H1 (cell line): Measurements from ENCODE around the gene POLR2L. TPM values are rescaled to one million over a fixed set of nuclear protein-coding genes. Genes with fewer than 3 reads are reported as not detected.

Experiments
- CTCF ChIA-PET: fragments of 300-600 bp; sonication (Branson Sonifier 250); formaldehyde crosslinking; loops from one replicate; lab custom pipeline; 2021; ENCODE audit not compliant: partially characterized antibody; lab: Charles Lee
- POLR2A ChIA-PET: fragments of 300-600 bp; sonication (Branson Sonifier 250); formaldehyde crosslinking; loops from one replicate; lab custom pipeline; 2021; ENCODE audit warnings: inconsistent platforms; ENCODE audit not compliant: partially characterized antibody; lab: Charles Lee
- DNase-seq, 2 experiments: peaks; one replicate each; pipeline versions ENCODE4 v3.0.0 to v3.0.0-alpha.2; 2010 to 2022; ENCODE audit warnings: low spot score in 2 of 2, low read depth in 1 of 2, mixed read lengths in 1 of 2
- FAIRE-seq: peaks from 2 replicates; lab custom pipeline; 2011; peaks lifted over from hg19 to GRCh38; lab: Jason Lieb, UNC
- H2AFZ ChIP-seq: 2 replicates; pipeline ENCODE4 v1.8.1; 2012; ENCODE audit warnings: low read length, inconsistent platforms
- H2AK5ac ChIP-seq: 2 replicates; pipeline ENCODE4 v1.6.1; 2013; ENCODE audit warnings: low read depth, low read length
- H2BK120ac ChIP-seq: replicated peaks from 2 replicates; pipeline ENCODE3; 2013; ENCODE audit warnings: low read depth, low read length, inconsistent platforms
- H2BK12ac ChIP-seq: 2 replicates; pipeline ENCODE4 v1.6.1; 2013; ENCODE audit warnings: low read depth, low read length
- H2BK15ac ChIP-seq: 2 replicates; pipeline ENCODE4 v1.6.1; 2013; ENCODE audit warnings: low read length
- H2BK20ac ChIP-seq: 2 replicates; pipeline ENCODE4 v1.6.1; 2013; ENCODE audit warnings: low read length
- H2BK5ac ChIP-seq: 2 replicates; pipeline ENCODE4 v1.6.1; 2013; ENCODE audit warnings: low read depth, low read length
- H3K14ac ChIP-seq: 2 replicates; pipeline ENCODE4 v1.6.1; 2013; ENCODE audit warnings: inconsistent platforms; ENCODE audit not compliant: insufficient read length
- H3K18ac ChIP-seq: 2 replicates; pipeline ENCODE4 v1.6.1; 2013; ENCODE audit warnings: low read length; ENCODE audit errors: extremely low read depth
- H3K23ac ChIP-seq: 2 replicates; pipeline ENCODE4 v1.6.1; 2013; ENCODE audit warnings: inconsistent platforms; ENCODE audit not compliant: insufficient read length
- H3K23me2 ChIP-seq: 2 replicates; pipeline ENCODE4 v1.6.1; 2013; ENCODE audit warnings: low read depth, low read length
- H3K27ac ChIP-seq: 2 replicates; pipeline ENCODE4 v1.6.1; 2011; ENCODE audit warnings: low read depth, low read length, inconsistent platforms
- H3K27me3 ChIP-seq, 4 experiments: replicated peaks in 1 of 4; 1 replicate in 1 of 4; 2 replicates in 3 of 4; pipeline versions ENCODE4 v1.6.1 to v1.8.1; 2011 to 2013; ENCODE audit warnings: low read length in 3 of 4, mild to moderate bottlenecking in 3 of 4, inconsistent platforms in 2 of 4, mixed read lengths in 2 of 4, moderate library complexity in 1 of 4; ENCODE audit not compliant: control insufficient read depth in 3 of 4, insufficient read depth in 3 of 4; ENCODE audit errors: extremely low read depth in 1 of 4
- H3K36me3 ChIP-seq, 4 experiments: 2 replicates each; pipeline versions ENCODE4 v1.6.1 to v1.8.1; 2011 to 2013; ENCODE audit warnings: mild to moderate bottlenecking in 4 of 4, low read length in 3 of 4, moderate library complexity in 2 of 4, control low read depth in 1 of 4, inconsistent platforms in 1 of 4; ENCODE audit not compliant: insufficient read depth in 4 of 4, control insufficient read depth in 2 of 4
- H3K4ac ChIP-seq: replicated peaks from 2 replicates; pipeline ENCODE3; 2013; ENCODE audit warnings: low read length, low read depth, mixed read lengths, inconsistent platforms; ENCODE audit not compliant: insufficient read length
- H3K4me1 ChIP-seq, 4 experiments: replicated peaks in 1 of 4; 1 replicate in 1 of 4; 2 replicates in 3 of 4; pipeline versions ENCODE4 v1.6.1 to v1.8.1; 2011 to 2013; ENCODE audit warnings: low read length in 3 of 4, inconsistent platforms in 2 of 4, mixed read lengths in 1 of 4; ENCODE audit not compliant: insufficient read depth in 4 of 4, control insufficient read depth in 3 of 4
- H3K4me2 ChIP-seq, 2 experiments: 2 replicates each; pipeline versions ENCODE4 v1.6.1 to v1.8.1; 2011 to 2013; ENCODE audit warnings: low read depth in 2 of 2, low read length in 2 of 2, control low read depth in 1 of 2, inconsistent platforms in 1 of 2, mild to moderate bottlenecking in 1 of 2; ENCODE audit not compliant: insufficient read depth in 1 of 2
- H3K4me3 ChIP-seq, 4 experiments: fragments of 200-600, 300-600 bp in 1 of 4; sonication (generic), shearing (Covaris generic), sonication (Bioruptor Twin) in 1 of 4; 2 replicates each; pipeline versions ENCODE4 v1.5.1 to v1.8.1; 2011 to 2016; ENCODE audit warnings: low read length in 4 of 4, low read depth in 3 of 4, control low read depth in 2 of 4, inconsistent platforms in 2 of 4, mild to moderate bottlenecking in 2 of 4, mixed read lengths in 1 of 4, moderate library complexity in 1 of 4; ENCODE audit not compliant: insufficient read depth in 2 of 4; ENCODE audit errors: extremely low read depth in 1 of 4
- H3K56ac ChIP-seq: replicated peaks from 2 replicates; pipeline ENCODE3; 2013; ENCODE audit warnings: low read depth, mild to moderate bottlenecking, mixed read lengths, low read length, inconsistent platforms; ENCODE audit not compliant: insufficient read length
- H3K79me1 ChIP-seq: 2 replicates; pipeline ENCODE4 v1.6.1; 2013; ENCODE audit warnings: low read depth, low read length, control low read depth
- H3K79me2 ChIP-seq, 2 experiments: 2 replicates each; pipeline versions ENCODE4 v1.6.1 to v1.8.1; 2012 to 2013; ENCODE audit warnings: low read length in 2 of 2, mild to moderate bottlenecking in 2 of 2, inconsistent platforms in 1 of 2; ENCODE audit not compliant: insufficient read depth in 2 of 2, control insufficient read depth in 1 of 2
- H3K9ac ChIP-seq, 4 experiments: replicated peaks in 1 of 4; 1 replicate in 1 of 4; 2 replicates in 3 of 4; pipeline versions ENCODE4 v1.6.1 to v1.8.1; 2011 to 2013; ENCODE audit warnings: low read depth in 3 of 4, low read length in 3 of 4, control low read depth in 2 of 4, mild to moderate bottlenecking in 2 of 4, moderate library complexity in 2 of 4, inconsistent platforms in 1 of 4; ENCODE audit errors: extremely low read depth in 1 of 4
- H3K9me3 ChIP-seq, 2 experiments: 2 replicates each; pipeline versions ENCODE4 v1.6.1 to v1.8.1; 2012 to 2013; ENCODE audit warnings: mild to moderate bottlenecking in 2 of 2, moderate library complexity in 2 of 2, control low read depth in 1 of 2, inconsistent platforms in 1 of 2, low read depth in 1 of 2, low read length in 1 of 2, mixed read lengths in 1 of 2; ENCODE audit not compliant: insufficient read depth in 2 of 2
- H4K20me1 ChIP-seq, 2 experiments: replicated peaks in 1 of 2; 2 replicates each; pipeline versions ENCODE3 to v1.8.1; 2011 to 2013; ENCODE audit warnings: inconsistent platforms in 2 of 2, low read length in 2 of 2, mild to moderate bottlenecking in 1 of 2; ENCODE audit not compliant: insufficient read depth in 2 of 2, control insufficient read depth in 1 of 2
- H4K5ac ChIP-seq: 2 replicates; pipeline ENCODE4 v1.6.1; 2013; ENCODE audit warnings: low read length, low read depth, mixed read lengths, inconsistent platforms; ENCODE audit not compliant: insufficient read length
- H4K8ac ChIP-seq: 2 replicates; pipeline ENCODE4 v1.8.0; 2013; ENCODE audit warnings: mild to moderate bottlenecking, moderate library complexity, low read length, inconsistent platforms; ENCODE audit not compliant: insufficient read depth; ENCODE audit errors: extremely low read depth
- H4K91ac ChIP-seq: replicated peaks from 2 replicates; pipeline ENCODE3; 2013; ENCODE audit warnings: low read length, mixed read lengths, inconsistent platforms; ENCODE audit not compliant: insufficient read length
- BACH1 ChIP-seq: IDR thresholded peaks from 2 replicates; pipeline ENCODE4 v1.6.1; 2012; ENCODE audit warnings: low read length, improper control_type of control experiment
- HDAC2 ChIP-seq, 2 experiments: fragments of 300-600 bp in 1 of 2; sonication (generic) in 1 of 2; IDR thresholded peaks; 2 replicates each; pipeline ENCODE4 v1.6.1; 2011 to 2012; ENCODE audit warnings: low read depth in 2 of 2, low read length in 2 of 2, mild to moderate bottlenecking in 2 of 2, moderate library complexity in 2 of 2, borderline replicate concordance in 1 of 2, inconsistent platforms in 1 of 2
- KDM4A ChIP-seq: IDR thresholded peaks from one replicate; pipeline ENCODE4 v1.7.1; 2012; ENCODE audit warnings: low read depth, mild to moderate bottlenecking, moderate library complexity, low read length, inconsistent platforms; ENCODE audit not compliant: severe bottlenecking
- PHF8 ChIP-seq: fragments of 200-600 bp; sonication (generic); conservative IDR thresholded peaks from 2 replicates; pipeline ENCODE4 v1.7.1; 2012; ENCODE audit warnings: low read depth, mild to moderate bottlenecking, inconsistent platforms, low read length, moderate library complexity
- POLR2A ChIP-seq, 2 experiments: IDR thresholded peaks; 1 replicate in 1 of 2; 2 replicates in 1 of 2; pipeline ENCODE4 v1.6.1; 2011; ENCODE audit warnings: low read depth in 2 of 2, low read length in 2 of 2, mild to moderate bottlenecking in 2 of 2; ENCODE audit errors: control extremely low read depth in 1 of 2
- RBBP5 ChIP-seq: IDR thresholded peaks from 2 replicates; pipeline ENCODE4 v1.7.1; 2012; ENCODE audit warnings: low read depth, mild to moderate bottlenecking, inconsistent platforms, low read length, moderate library complexity, borderline replicate concordance
- RNF2 ChIP-seq: fragments of 200-900, 300-1000 bp; sonication (generic); IDR thresholded peaks from 2 replicates; pipeline ENCODE4 v1.7.1; 2016; ENCODE audit warnings: borderline replicate concordance, low read depth, mild to moderate bottlenecking, antibody characterized with exemption, low read length; ENCODE audit not compliant: poor library complexity, severe bottlenecking; ENCODE audit errors: missing control alignments
- SP4 ChIP-seq: IDR thresholded peaks from 2 replicates; pipeline ENCODE4 v1.6.1; 2012; ENCODE audit warnings: low read length, inconsistent platforms
- TAF7 ChIP-seq: optimal IDR thresholded peaks from 2 replicates; pipeline ENCODE3; 2011; ENCODE audit warnings: low read depth, mild to moderate bottlenecking, inconsistent platforms, low read length, moderate library complexity, borderline replicate concordance
- WGBS, 2 experiments: shearing (Covaris generic) in 1 of 2; methylation state at CpG; one replicate each; pipeline versions ENCODE4 v1.1.6 to v1.1.7; 2013 to 2015; ENCODE audit warnings: low lambda C conversion rate in 2 of 2, mixed read lengths in 2 of 2, inconsistent platforms in 1 of 2, low coverage in 1 of 2, missing lambda C conversion rate in 1 of 2; ENCODE audit not compliant: insufficient replicate concordance in 2 of 2, insufficient coverage in 1 of 2, insufficient read length in 1 of 2; ENCODE audit errors: extremely low coverage in 1 of 2, missing lambda C conversion rate in 1 of 2; 5-methylcytosine and 5-hydroxymethylcytosine counted together
- polyA plus RNA-seq, 7 experiments: library from polyadenylated mRNA; depleted of rRNA in 3 of 7; stranded (reverse) in 5 of 7; unstranded in 2 of 7; fragments of >200 nt in 5 of 7; fragments of 200-250 nt in 2 of 7; gene quantifications; 1 replicate in 5 of 7; 2 replicates in 1 of 7; 4 replicates in 1 of 7; pipeline versions ENCODE4 v1.2.1 to v1.2.3, GENCODE V29; 2011 to 2013; ENCODE audit warnings: missing spikeins in 2 of 7, mixed read lengths in 2 of 7
- total RNA-seq: library from RNA; stranded (reverse); fragmentation: NEBNext Ultra II Directional; extraction: Animal tissue kit (Norgen Biotek cat#: 25700); gene quantifications from 2 replicates; pipeline ENCODE4 v1.2.1, GENCODE V29; 2021

POLR2L gene
- total and polyA plus RNA-seq, 2 of the 8 experiments (the other 6 are each of a cell fraction or from before 2014, with no cell fraction given) = 140 to 151 TPM

- no peaks in the 10 kb centered on the region for H3K9me3 ChIP-seq
- peaks cover 0 to 16% of the 10 kb centered on the region in 2 experiments for H4K20me1 ChIP-seq
- H4K8ac ChIP-seq = peak overlapping the region; percentile 57
- peak overlapping the region; percentile 46 for H4K91ac ChIP-seq
- peak overlapping the region; percentile 70 to 83 for H3K4me2 ChIP-seq
- H3K36me3 ChIP-seq = peaks cover 0 to 6% (median under 1%) of the 10 kb centered on the region in 4 experiments; a peak in 1 of 8 replicates
- peak overlapping the region; percentile 77 to 92 (median 80) for H3K4me3 ChIP-seq
- POLR2A ChIA-PET = interaction anchor here (0.6 to 53.0 kb wide), 19 partner anchors 8 to 428 kb away, joined by 3 to 1917 read pairs (median 4); partner anchors contain the start of genes CD151, CEND1, CRACR2B and DEAF1
- 0 out of 2 replicates have a peak overlapping the region, but pooled peaks have one; percentile 60 for H2BK12ac ChIP-seq
- peaks cover 0 to 12% (median 9%) of the 10 kb centered on the region in 4 experiments; a peak in 5 of 7 replicates for H3K4me1 ChIP-seq
- H3K23me2 ChIP-seq = peaks cover 8% of the 10 kb centered on the region; the same call in 1 of the 2 replicates
- no peak overlapping the region for H2BK120ac ChIP-seq
- H3K23ac ChIP-seq = no peak overlapping the region
- H3K56ac ChIP-seq = no peak overlapping the region
- no peak overlapping the region for H3K14ac ChIP-seq
- no peak overlapping the region for H3K4ac ChIP-seq
- peak overlapping the region; percentile 75; the same call in 1 of the 2 replicates for H2BK5ac ChIP-seq
- peaks cover 8% of the 10 kb centered on the region for H3K79me1 ChIP-seq
- no peaks in the 10 kb centered on the region; a peak in 2 of 7 replicates for H3K27me3 ChIP-seq
- H3K9ac ChIP-seq = peak overlapping the region in 3 of 4 experiments; percentile 54 to 73 (median 67); a peak in 5 of 7 replicates
- H3K18ac ChIP-seq = peak overlapping the region; percentile 48
- H2BK15ac ChIP-seq = 0 out of 2 replicates have a peak overlapping the region, but pooled peaks have one; percentile 72
- H2AK5ac ChIP-seq = no peak overlapping the region
- CTCF ChIA-PET = interaction anchor here (1.0 to 2.7 kb wide), 8 partner anchors 8 to 29 kb away, joined by 3 to 10 read pairs (median 5); partner anchors contain the start of gene CD151
- peaks cover 0 to 5% of the 10 kb centered on the region in 2 experiments; a peak in 1 of 4 replicates for H3K79me2 ChIP-seq
- FAIRE-seq (no peak), DNase-seq (peak in 1 of 2 experiments; percentile 95)
- H4K5ac ChIP-seq = no peak overlapping the region
- 9% methylated on average over 55 of the region's 96 CpGs; no CpG with 5 or more reads in 1 of the 2 experiments for WGBS, 2 experiments
- H3K27ac ChIP-seq = peak overlapping the region; percentile 64; the same call in 1 of the 2 replicates
- no peak overlapping the region for H2BK20ac ChIP-seq
- no peak overlapping the region for H2AFZ ChIP-seq
- TF ChIP-seq HDAC2 (IDR thresholded peaks at IDR 0.05; ENCODE audit: borderline replicate concordance in 1 of 2, low read depth in 2 of 2, low read length in 2 of 2) (0 out of 4 replicates have a peak, but pooled peaks of 1 of the 2 experiments have one; percentile 19), RBBP5 (peak; percentile 66; the same call in 1 of the 2 replicates), RNF2 (no peak), SP4 (peak; percentile 49; the same call in 1 of the 2 replicates), BACH1 (peak; percentile 32), POLR2A (IDR thresholded peaks at IDR 0.05; ENCODE audit: control extremely low read depth in 1 of 2, low read depth in 2 of 2, low read length in 2 of 2) (peak in 1 of 2 experiments; percentile 82; a peak in 2 of 3 replicates), TAF7 (peak; percentile 86), KDM4A (peak; percentile 54), PHF8 (peak; percentile 73)
Observed at GRCh38 chr11:819129-819931, 23.0 kb downstream of the POLR2L start.
